NCI-H1694 treated with DMSO at 0.1 percent for 48 hours (cell line): ENCODE measurements around the gene FRAS1.
"Not testable (repeated sequence)": the region's sequence is repeated elsewhere in the genome, so short reads cannot be mapped to it uniquely, and the experiment has no call there.

ENCODE experiments used
- DNase-seq: peaks from one replicate; lab custom pipeline; 2025; lab: John Stamatoyannopoulos, UW

FRAS1 gene

DNA sequence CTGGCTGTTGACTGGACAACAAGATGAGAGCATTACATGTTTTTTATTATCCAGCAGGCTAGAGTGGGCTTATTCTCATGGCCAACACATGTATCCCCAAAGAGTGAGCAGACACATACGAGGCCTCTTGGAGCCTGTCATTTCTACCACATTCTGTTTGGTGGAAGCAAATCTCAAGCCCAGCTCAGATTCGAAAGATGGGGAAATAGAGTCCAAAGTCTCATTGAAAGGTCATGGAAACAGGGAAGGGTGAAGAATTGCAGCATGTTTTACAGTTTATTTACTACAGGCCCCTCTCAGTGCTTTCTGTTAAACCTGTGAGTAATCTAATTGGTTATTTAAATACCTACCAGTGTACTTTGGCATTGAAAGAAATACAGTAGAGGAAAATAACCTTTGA is 108.6 kb downstream of the FRAS1 start:
- DNase-seq, result no peak

DNA sequence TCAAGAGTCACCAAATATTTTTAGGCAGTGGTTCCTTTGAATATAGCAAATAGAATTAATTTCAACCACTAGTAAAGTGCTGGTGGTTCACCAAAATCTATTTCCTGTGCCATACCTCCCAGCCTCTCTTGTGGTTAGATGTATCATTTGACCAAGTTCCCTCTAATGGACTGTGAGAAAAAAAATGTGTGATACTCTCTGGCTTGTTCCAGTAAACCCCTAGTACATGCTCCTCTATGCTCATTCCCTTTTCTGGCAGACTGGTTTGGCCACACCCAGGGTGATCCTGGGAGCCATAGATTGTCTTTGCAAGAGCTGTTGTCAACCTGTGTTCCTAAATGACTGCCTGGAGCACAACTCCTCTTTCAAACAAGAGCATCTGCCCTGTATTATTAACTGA is 109.5 kb downstream of the FRAS1 start:
- no peak for DNase-seq

DNA sequence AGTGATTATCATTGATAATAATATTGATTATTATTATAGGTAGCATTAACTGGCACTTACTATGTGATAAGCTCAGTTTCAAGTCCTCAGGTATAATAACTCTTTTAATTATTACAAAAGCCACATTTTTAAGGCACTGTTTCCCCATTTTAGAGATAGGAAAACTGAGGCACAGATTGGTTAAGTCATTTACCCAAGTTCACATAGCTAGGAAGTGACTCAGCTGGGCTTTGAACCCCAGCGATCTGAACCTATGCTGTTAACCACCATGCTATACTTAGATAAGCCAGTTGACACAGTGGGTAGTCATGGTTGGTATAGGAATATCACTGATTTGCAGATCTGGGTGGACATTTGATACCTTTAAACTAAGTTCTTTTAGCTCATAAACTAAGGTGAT is 110.4 kb downstream of the FRAS1 start:
- no peak for DNase-seq

DNA sequence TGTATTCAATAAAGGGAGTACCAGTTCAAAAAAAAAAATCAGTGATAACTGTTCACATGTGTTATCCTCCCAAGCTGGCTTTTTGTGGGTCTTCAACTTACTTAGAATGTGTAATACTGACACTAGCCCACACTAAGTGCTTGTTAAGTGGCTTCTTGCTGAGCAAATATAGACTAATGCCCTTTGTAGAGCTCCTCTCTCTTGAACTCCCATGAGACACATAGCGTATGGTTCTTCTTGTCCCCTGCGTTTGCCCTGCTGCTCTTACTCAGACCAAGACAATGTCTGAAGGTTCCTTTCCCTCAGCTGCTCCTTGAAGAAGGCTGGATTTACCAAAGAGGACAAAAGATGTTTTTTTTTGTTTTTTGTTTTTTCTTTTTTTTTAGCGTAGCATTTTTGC is 110.9 kb downstream of the FRAS1 start:
- no peak for DNase-seq

DNA sequence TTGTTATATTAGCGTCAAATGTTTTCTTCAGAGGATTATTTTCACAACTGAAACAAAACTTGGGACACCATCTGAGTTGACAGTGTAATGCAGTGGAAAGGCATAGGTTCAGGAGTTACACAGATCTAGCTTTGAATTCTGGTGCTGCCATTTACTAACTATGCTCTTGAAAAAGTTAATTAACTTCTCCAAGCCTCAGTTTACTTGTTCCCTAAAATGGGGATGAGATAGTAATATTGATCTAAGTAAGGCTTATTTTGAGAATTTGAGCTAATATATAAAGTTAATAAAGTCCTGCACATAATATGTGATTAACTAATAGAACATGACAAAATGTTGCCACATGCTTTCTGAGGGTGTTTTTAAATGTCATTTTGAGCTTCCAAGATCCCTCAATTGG is 112.6 kb downstream of the FRAS1 start:
- DNase-seq, result no peak

DNA sequence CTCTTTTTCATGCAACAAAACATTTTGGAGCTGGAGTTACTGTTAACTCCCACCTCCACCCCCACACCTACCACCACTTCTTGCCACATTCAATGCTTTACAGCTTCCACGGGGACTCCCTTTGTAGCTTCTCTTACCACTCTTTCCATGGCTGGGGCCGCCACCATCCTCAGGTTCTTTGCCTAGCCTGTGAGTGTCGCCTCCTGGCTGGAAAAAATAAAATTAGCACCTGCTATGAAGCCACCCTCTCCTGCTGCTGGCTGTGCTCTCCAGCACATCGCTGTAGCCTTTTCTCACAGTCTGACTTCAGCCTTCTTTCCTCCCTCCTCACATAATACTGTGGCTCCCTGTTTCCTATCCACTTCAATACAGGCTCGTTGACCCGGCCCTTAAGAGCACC is 114.4 kb downstream of the FRAS1 start:
- no peak for DNase-seq

DNA sequence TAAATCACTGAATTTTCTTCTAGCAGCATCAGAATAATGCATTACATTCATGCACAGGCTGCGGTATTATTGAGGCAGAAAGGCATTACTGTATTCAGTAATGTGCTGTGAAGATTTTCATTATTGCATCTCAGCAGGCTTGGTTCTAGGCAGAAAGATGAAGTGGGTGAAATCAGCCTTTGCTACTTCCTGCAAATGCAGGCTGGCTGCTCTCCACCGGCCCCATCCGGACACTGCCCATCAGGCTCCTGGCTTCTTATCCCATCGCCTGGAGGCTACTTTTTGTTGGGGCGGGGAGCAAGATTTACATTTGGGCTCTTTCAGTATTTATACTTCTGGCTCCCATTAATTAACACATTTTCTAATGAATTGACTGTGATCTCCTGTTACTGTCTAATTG is 117.8 kb downstream of the FRAS1 start:
- DNase-seq, result no peak

DNA sequence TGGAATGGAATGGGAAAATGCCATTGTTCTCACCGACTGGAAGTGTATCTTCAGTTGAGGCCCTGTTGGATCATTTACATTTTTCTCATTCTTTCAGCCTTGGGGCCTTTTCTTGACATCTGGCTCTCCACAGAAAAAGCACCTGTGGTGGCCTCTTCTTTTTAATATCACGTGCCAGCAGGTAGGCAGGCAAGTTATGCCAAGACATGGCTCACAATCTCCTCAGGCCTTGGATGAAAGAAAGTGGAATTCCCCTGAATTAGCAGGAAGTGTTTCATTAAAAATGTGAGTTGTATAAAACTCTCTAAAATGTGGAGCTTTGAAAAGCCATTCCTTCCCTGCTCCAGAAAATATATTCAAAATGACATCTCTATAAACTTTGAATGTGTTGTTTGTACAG is 122.1 kb downstream of the FRAS1 start:
- DNase-seq, result no peak

DNA sequence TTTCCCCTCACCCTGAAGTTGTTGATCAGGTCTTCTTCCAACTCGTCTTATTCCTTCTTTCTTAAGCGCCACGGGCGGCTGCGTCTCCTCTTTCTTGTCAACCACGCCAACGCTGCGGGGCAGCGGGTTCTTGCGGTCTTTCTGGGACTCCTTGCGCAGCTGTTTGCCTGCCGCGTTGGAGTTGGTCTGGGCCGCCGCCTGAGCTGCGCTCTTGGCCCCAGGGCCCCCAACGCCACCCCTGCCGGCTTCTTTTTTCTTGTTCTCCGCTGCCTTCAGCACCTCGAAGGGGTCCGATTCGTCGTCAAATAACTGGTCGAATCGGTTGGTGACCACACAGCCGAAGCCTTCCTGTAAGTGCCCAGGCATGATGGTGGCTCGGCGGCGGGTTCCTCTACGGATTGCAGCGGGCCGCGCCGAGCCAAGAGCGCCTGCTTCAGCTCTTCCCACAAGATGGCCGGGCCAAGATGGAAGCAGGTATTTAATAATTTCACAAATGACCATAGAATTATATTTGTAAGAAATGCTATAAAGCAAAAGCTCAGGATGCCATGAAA is 124.6 kb downstream of the FRAS1 start:
- DNase-seq, result not testable (repeated sequence)

DNA sequence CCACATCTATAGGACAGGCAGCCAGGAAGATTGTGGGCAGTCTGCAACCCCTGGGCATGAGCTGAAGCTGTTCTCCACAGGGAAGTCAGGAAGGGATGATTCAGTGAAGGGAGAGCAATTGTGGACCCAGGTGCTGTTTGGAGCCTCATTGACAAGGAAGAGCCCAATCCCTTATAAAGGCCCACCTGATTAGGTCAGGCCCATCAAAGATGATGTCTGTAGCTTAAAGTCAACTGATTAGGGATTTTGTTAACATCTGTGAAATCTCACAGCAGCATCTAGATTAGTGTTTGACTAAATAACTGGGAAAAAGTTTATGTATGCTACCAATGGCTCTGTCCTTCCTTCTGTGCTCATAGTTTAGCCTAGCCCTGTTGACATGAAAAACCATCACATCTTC is 127.5 kb downstream of the FRAS1 start:
- no peak for DNase-seq

DNA sequence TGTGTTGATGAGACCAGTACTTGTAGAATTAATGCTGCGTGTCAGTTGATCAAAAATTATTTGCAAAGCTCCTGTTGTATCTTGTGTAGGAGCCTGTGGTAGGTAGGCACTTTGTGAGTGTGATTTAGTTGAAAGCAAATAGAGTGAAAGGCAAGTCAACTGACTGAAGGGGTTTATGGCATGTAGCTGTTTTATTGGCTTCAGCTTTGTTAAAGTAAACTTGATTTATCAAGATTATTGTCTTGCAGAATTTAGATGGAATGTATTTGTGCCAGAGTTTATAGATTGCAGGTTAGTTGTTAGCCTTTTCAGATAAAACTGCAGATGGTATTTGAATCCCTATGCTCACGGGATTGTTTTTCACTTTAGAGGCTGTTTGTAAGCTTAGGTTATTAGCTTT is 128.0 kb downstream of the FRAS1 start:
- DNase-seq, result no peak

DNA sequence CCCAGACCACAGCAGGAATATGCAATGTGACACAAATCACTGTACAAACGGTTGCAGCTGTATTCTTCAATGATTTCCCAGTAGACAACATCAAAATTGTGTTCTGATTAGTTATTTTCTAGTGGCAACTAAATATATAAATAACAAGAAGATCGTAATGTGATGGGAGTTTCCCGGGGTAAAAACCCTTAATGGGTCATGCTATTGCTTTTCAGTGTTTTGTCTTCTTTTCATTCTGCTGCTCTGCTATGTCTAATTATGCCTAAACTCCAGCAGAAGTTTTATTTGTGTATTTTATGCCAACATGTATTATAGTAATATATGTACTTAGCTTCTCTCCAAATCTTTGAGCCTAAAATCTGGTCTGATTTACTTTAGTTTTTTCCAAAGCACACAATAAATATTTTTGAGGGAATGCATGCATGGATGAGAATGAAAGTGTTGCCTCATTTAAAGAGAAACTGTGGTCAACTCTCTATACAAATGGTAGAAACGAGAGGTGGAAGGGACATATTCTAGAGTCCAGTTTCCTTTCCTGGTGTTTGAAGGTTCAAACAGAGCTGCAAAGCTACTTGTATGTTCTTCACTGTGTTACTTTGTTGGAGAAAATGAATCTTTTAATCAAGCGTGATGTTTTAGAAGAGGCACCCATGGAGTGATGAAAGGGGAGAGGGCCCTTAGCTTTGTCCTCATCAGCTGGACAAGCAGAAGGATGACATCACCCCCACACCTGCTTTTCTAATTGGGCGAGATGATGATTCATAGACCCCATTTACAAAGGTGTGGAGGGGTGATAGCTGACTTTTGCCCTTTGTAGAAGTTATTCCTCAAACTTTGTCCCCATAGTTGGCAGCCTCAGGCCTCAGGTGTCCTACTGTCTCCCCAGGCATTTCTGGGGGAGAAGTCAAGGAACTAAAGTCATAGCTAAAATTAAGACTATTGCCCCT is 129.7 kb downstream of the FRAS1 start:
- no peak for DNase-seq

DNA sequence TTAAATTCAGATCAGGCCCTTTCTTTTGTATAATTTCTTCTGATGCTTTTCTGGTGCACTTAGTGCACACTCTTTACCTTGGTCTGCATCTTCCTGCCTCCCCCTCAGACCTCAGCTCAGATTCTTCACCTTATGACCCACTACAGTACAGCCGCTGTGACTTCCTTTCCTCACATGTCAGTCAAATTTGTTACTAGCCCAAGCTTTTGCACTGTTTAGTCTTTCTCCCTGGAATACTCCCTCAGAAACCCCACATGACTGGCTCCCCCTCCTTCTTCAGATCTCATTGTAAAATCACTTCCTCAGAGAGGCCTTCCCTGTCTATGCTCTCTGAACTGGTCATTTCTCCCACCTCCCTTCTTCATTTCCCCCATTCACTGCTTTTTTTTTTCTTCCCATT is 132.9 kb downstream of the FRAS1 start:
- no peak for DNase-seq

DNA sequence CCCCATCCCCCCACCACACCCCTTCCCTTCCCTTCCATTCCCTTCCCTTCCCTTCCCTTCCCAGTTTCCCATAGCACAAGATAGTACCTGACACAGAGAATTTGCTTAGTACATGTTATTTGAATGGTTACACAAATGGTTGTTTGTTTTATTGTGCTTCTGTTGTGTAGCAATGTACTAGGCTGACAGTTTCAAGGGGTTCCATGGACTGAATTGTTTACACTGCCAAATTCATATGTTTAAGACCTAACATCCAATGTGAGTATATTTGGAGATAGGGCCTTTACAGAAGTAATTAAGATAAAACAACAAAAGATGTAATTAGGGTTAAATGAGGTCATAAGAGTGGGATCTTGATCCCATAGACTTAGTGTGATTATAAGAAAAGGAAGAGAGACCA is 133.5 kb downstream of the FRAS1 start:
- no peak for DNase-seq

DNA sequence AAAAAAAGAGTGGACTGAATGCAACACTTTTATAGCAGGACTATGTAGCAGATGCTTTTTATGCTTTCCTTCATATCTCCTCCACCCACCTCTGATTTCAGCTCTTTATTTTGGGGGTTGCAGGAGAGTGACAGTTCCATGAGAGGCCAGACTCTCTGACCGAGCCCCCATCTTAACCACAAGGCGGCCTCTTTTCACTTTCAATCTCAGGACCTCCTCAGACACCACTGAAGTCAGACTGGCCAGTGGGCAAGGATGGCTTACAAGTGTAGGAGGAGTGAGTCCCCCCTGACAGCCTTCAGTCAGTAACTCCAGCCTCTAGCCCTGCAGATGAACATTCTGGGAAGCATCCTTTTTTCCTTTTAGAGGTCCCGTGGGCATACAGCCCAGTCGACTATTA is 140.8 kb downstream of the FRAS1 start:
- DNase-seq, result no peak

DNA sequence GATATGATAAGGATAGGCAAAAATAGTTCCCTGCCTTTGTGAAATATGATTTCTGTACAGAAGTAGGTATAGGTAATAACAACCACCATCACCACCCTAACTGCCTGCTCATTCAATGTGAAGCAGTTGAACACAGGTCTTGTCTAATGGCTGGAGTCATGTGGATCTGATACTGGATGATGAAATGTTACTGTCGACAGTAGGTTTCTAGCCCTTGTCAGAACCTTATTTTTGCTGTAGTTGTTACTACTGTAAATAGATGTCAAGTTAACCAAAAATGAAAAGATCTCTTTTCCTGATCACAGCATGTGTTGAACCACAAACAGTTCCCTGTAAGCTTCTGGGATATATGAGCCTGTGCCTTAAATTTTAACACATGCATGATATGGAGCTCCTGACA is 142.9 kb downstream of the FRAS1 start:
- DNase-seq, result no peak

DNA sequence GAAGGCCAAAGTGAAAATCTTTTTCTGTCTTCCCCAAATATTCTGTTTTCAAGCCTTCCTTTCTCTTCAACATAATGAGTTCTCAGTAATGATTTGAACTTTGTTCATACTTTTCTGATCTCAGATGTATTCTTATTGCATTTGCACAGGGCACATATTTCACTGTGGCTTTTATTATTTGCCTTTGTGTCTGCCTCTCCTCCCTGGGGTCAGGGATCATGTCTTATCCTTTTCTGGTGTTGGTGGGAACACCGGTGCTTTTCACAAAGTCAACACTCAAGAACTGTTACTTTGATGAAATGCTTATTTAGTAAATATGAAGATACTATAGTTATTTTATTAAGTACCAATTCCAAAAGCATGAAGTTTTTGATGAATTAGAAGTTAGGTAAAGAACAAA is 143.8 kb downstream of the FRAS1 start:
- no peak for DNase-seq

DNA sequence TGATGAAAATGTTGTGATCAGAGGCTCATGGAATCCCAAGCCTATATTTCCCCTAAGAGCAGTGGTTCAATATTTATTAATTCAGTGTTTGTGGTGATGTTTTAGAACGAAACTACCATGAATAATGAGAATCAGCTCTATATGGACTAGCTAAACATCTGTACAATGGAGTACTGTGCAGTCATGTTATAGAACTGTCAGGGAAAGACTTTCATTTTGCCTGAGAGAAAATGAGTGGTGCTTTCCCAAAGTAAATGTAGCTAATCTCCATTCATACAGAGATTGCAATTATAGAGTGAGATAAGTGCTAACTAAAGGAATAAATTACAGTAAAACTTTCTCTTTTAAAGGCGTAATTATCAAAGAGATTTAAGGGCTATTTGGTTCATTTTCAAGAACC is 147.1 kb downstream of the FRAS1 start:
- no peak for DNase-seq

DNA sequence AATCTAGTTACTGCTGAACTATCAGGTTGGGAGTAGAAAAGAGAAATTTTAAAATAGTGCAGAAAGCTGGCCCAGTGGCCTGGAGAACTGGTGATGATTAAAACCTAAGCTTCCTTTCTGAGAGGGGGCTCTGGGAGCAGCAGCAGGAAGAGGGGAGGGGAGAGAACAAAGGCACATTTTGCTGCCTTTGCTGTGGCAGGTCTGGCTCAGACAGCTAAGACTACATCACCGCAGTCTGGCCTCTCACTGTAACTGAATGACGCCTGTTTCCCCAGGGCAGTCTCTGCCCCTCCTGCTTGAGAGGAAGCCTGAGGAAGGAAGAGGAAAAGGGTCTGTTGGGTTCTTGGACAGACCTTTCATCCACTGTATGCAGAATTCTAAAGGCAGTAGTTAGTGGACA is 148.5 kb downstream of the FRAS1 start:
- DNase-seq, result no peak

DNA sequence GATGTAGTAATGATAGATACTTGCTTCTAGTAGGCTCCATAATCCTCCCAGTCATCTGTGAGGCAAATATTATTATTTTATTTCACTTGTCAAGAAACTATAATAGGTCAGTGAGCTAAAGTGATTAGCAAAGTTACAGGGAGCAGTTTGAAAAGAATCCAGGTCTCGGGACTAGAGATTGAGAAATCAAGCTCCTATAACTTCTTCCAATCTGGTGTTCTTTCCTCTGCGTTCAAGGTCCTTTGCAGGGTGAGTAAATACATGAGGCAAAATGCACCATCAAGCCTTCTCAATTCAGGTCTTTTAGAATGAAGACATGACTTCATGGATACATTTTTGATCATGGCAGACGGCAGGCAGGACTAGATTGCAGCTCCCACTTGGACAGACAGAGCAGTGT is 150.4 kb downstream of the FRAS1 start:
- DNase-seq, result no peak

DNA sequence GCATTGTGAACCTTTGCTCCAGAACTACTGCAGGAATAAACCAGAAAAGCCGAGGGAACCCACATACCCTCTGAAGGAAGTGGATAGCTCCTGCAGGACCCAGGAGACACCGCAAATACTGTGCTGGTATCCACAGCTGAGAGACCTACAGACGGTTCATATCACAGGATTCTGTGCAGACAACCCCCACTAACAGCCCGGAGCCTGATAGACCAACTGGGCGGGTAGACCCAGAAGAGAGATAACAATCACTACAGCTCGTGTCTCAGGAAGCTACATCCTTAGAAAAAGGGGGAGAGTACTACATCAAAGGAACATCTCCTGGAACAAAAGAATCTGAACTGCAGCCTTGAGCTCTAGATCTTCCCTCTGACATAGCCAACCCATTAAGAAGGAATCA is 150.8 kb downstream of the FRAS1 start:
- DNase-seq, result no peak

DNA sequence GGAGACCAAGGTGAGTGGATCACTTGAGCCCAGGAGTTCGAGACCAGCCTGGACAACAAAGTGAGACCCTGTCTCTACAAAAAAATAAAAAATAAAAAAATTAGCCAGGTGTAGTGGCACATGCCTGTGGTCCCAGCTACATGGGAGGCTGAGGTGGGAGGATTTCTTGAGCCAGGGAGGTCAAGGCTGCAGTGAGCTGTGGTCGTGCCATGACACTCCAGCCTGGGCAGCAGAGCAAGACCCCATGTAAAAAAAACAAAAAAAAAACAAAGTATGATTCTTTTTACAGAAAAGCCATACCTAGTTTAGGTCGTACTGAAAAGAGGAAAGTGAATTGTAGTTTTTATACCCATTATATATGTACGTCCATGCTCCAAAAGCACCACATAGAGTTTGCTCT is 151.8 kb downstream of the FRAS1 start:
- not testable (repeated sequence) for DNase-seq

DNA sequence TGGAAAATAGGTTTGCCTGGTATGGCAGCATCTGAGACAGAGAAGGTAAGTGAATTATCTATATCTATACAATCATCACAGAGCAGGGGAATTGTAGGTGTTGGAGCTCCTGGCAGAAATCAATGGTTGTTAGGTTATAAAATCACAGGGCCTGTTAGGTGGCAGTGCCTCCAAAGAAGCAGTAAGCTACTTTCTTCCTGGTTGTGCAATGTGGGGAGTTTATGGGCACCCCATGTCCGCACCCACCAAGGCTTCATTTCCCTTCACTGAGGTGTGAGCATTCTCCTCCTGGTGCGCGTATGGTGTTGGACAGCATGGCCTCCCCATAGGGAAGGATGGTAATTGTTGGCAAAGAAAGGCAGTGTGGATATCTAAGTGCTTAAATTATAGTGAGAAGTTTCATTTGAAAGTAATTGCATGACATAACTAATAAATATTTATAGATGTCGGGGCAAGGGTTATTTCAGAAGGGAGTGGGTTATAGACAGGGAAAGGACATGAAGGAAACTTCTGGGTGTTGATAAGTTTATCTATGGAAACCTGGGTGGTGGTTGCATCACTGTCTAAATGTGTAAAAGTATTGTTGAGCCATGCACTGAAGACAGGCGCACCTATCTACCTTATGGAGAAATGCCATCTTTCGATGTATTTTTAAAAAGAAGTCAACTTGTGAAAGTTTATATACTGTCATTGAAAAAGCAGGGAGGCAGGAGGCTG is 153.7 kb downstream of the FRAS1 start:
- no peak for DNase-seq
